CMK (cell line): ENCODE results near the gene PLA2G4D.

Experiments
- DNase-seq: peaks from one replicate; pipeline ENCODE4 v3.0.0-alpha.2; 2010; ENCODE audit warnings: low read depth

The PLA2G4D gene

GRCh38 chr15:42071717-42072116 is 22.6 kb downstream of the PLA2G4D start:
- DNase-seq = no peak

- no peak for DNase-seq
These were observed 23.4 kb downstream of the PLA2G4D start for GRCh38 chr15:42070976-42071350.

GRCh38 chr15:42070279-42070975 is 23.9 kb downstream of the PLA2G4D start:
- DNase-seq = no peak

GRCh38 chr15:42069496-42070278 is 24.7 kb downstream of the PLA2G4D start:
- no peak for DNase-seq

GRCh38 chr15:42069025-42069424 is 25.3 kb downstream of the PLA2G4D start:
- DNase-seq = no peak

GRCh38 chr15:42068601-42069000 is 25.8 kb downstream of the PLA2G4D start:
- no peak for DNase-seq

- no peak for DNase-seq
These were observed 27.5 kb downstream of the PLA2G4D start for GRCh38 chr15:42066764-42067415.

GRCh38 chr15:42065468-42065867 is 28.9 kb downstream of the PLA2G4D start:
- no peak for DNase-seq

GRCh38 chr15:42065033-42065432 is 29.3 kb downstream of the PLA2G4D start:
- DNase-seq = no peak

- DNase-seq = no peak
These were observed 30.1 kb downstream of the PLA2G4D start for GRCh38 chr15:42064271-42064670.

GRCh38 chr15:42063122-42063848 is 31.1 kb downstream of the PLA2G4D start:
- no peak for DNase-seq

GRCh38 chr15:42062284-42062806 is 32.0 kb downstream of the PLA2G4D start:
- no peak for DNase-seq

- no peak for DNase-seq
These were observed 33.6 kb downstream of the PLA2G4D start for GRCh38 chr15:42060797-42061196.

- no peak for DNase-seq
These were observed 33.9 kb downstream of the PLA2G4D start for GRCh38 chr15:42060477-42060763.

- DNase-seq = peak; percentile 20
These were observed 34.5 kb downstream of the PLA2G4D start for GRCh38 chr15:42059661-42060476.

- DNase-seq = no peak
These were observed 35.6 kb downstream of the PLA2G4D start for GRCh38 chr15:42058791-42059190.

- DNase-seq = no peak
These were observed 36.3 kb downstream of the PLA2G4D start for GRCh38 chr15:42057799-42058646.

- no peak for DNase-seq
These were observed 37.2 kb downstream of the PLA2G4D start for GRCh38 chr15:42056934-42057798.

- DNase-seq = no peak
These were observed 40.4 kb downstream of the PLA2G4D start for GRCh38 chr15:42053914-42054313.

- DNase-seq = no peak
These were observed 41.4 kb downstream of the PLA2G4D start for GRCh38 chr15:42053010-42053409.
